Neural progenitor cell (in vitro differentiated cells): ENCODE measurements around the gene PARP14. TPM values are rescaled to one million over a fixed set of nuclear protein-coding genes. Genes with fewer than 3 reads are reported as not detected.

Source experiments
- DNase-seq: peaks from one replicate; pipeline ENCODE4 v3.0.0-alpha.2; 2016; ENCODE audit warnings: low spot score
- H2AFZ ChIP-seq: fragments of 200-600 bp; sonication (generic); replicated peaks from 2 replicates; pipeline ENCODE4 v1.6.1; 2016; ENCODE audit warnings: antibody characterized with exemption
- H3F3A ChIP-seq: fragments of 200-600 bp; sonication (generic); 2 replicates; pipeline ENCODE4 v1.6.1; 2016; ENCODE audit warnings: antibody characterized with exemption, low read depth
- H3K27ac ChIP-seq: fragments of 200-600 bp; sonication (generic); 2 replicates; pipeline ENCODE4 v1.5.1; 2016; ENCODE audit warnings: mild to moderate bottlenecking
- H3K27me3 ChIP-seq: fragments of 200-600 bp; sonication (generic); 2 replicates; pipeline ENCODE4 v1.6.1; 2016; ENCODE audit warnings: mild to moderate bottlenecking, moderate library complexity
- H3K36me3 ChIP-seq: fragments of 200-600 bp; sonication (generic); 2 replicates; pipeline ENCODE4 v1.5.1; 2016
- H3K4me1 ChIP-seq: fragments of 200-600 bp; sonication (generic); 2 replicates; pipeline ENCODE4 v1.6.1; 2016; ENCODE audit warnings: mixed run types
- H3K4me2 ChIP-seq: fragments of 200-600 bp; sonication (generic); 2 replicates; pipeline ENCODE4 v1.6.1; 2016
- H3K4me3 ChIP-seq: fragments of 200-600 bp; sonication (generic); 2 replicates; pipeline ENCODE4 v1.5.1; 2016
- H3K79me2 ChIP-seq: fragments of 200-600 bp; sonication (generic); 2 replicates; pipeline ENCODE4 v1.6.1; 2016; ENCODE audit warnings: low read depth
- H3K9ac ChIP-seq: fragments of 200-600 bp; sonication (generic); 2 replicates; pipeline ENCODE4 v1.6.1; 2016
- H3K9me3 ChIP-seq: fragments of 200-600 bp; sonication (generic); 2 replicates; pipeline ENCODE4 v1.5.1; 2016; ENCODE audit warnings: low read depth
- H4K20me1 ChIP-seq: fragments of 200-600 bp; sonication (generic); 2 replicates; pipeline ENCODE4 v1.6.1; 2016; ENCODE audit warnings: low read depth
- H3K27ac Mint-ChIP-seq: 3 replicates; pipeline ENCODE4 v1.8.0; 2021; ENCODE audit warnings: mixed read lengths
- H3K27me3 Mint-ChIP-seq: 2 replicates; pipeline ENCODE4 v1.8.0; 2022; ENCODE audit warnings: low read depth, mild to moderate bottlenecking, inconsistent platforms, moderate library complexity, mixed read lengths; ENCODE audit not compliant: insufficient read depth
- H3K36me3 Mint-ChIP-seq: 3 replicates; pipeline ENCODE4 v1.8.0; 2021; ENCODE audit warnings: mixed read lengths
- H3K4me1 Mint-ChIP-seq: 3 replicates; pipeline ENCODE4 v1.8.0; 2021; ENCODE audit warnings: mixed read lengths
- H3K4me3 Mint-ChIP-seq: 3 replicates; pipeline ENCODE4 v1.8.0; 2021; ENCODE audit warnings: mild to moderate bottlenecking, moderate library complexity, mixed read lengths
- H3K9me3 Mint-ChIP-seq: 3 replicates; pipeline ENCODE4 v1.8.0; 2020; ENCODE audit warnings: mixed read lengths
- EZH2 ChIP-seq: fragments of 200-600 bp; sonication (generic); IDR thresholded peaks from 2 replicates; pipeline ENCODE4 v1.6.1; 2017; ENCODE audit warnings: antibody characterized with exemption, mild to moderate bottlenecking, moderate library complexity
- EZH2phosphoT487 ChIP-seq: fragments of 200-600 bp; sonication (generic); IDR thresholded peaks from 2 replicates; pipeline ENCODE4 v1.6.1; 2017; ENCODE audit warnings: antibody characterized with exemption
- total RNA-seq: library from RNA; depleted of rRNA; stranded (reverse); fragments of >200 nt; gene quantifications from 2 replicates; pipeline ENCODE4 v1.2.3, GENCODE V29; 2015; ENCODE audit warnings: low replicate concordance
- TF ChIP-seq, protein P1 (sequence below): fragments of 200-600 bp; sonication (generic); IDR thresholded peaks from 2 replicates; pipeline ENCODE4 v1.5.1; 2017; ENCODE audit warnings: antibody characterized with exemption, mild to moderate bottlenecking

PARP14 gene
- total RNA-seq, 1 donor from 2014 or later: 6.1 TPM

DNA sequence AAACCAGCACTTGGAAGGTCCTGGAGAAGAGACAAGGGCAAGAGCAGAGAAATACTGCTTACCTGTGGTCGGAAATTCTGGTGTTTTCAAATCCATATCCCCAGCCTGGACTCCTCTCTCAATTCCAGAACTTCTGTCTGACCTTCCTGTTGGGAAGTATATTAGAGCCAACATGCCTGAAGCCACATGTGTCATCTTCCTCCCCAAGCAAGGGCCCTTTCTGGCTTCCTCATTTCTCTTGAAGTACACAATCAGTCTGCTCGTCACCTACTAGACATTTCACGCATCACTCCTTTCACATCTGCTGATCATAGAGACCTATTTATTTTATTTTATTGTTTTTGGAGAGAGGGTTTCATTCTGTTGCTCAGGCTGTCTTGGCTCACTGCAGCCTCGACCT, 8.4 kb downstream of the PARP14 start:
- no peaks in the 10 kb centered on the region for H3K9me3 ChIP-seq
- H3K36me3 Mint-ChIP-seq: no peaks in the 10 kb centered on the region

DNA sequence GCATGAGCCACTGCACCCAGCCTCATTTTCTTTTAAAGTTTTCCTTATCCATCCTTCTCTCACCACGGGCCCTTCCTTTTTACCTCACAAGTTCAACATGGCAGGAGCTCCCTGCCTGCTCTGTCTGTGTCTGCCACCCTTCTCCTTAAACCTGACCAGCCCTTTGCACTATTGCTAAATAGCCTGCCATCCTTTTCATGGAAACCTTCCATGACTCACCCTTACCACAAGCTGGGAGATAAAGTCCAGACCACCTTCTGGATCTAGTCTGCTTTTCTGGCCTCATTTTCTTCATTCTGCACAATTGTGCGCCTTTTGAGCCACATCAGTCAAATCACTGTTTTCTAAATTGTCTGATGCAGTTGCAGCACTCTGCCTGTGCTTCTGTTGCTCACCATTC, 8.9 kb downstream of the PARP14 start:
- Histone ChIP-seq H4K20me1 (no peaks in the 10 kb centered on the region), H3K79me2 (no peaks in the 10 kb centered on the region), H3F3A (no peaks in the 10 kb centered on the region), H3K27me3 (no peaks in the 10 kb centered on the region), H3K36me3 (no peaks in the 10 kb centered on the region), H3K27ac (no peak overlapping the region), H3K9me3 (no peaks in the 10 kb centered on the region), H3K4me1 (no peaks in the 10 kb centered on the region), H3K9ac (no peak overlapping the region), H2AFZ (no peak overlapping the region), H3K4me2 (no peak overlapping the region), H3K4me3 (no peak overlapping the region)
- H3K9me3 Mint-ChIP-seq: no peaks in the 10 kb centered on the region
- H3K27ac Mint-ChIP-seq: no peak overlapping the region
- H3K4me3 Mint-ChIP-seq: no peak overlapping the region
- H3K4me1 Mint-ChIP-seq: no peaks in the 10 kb centered on the region
- DNase-seq: no peak
- TF ChIP-seq EZH2phosphoT487 (no peak), EZH2 (no peak)
- TF ChIP-seq, protein P1, sequence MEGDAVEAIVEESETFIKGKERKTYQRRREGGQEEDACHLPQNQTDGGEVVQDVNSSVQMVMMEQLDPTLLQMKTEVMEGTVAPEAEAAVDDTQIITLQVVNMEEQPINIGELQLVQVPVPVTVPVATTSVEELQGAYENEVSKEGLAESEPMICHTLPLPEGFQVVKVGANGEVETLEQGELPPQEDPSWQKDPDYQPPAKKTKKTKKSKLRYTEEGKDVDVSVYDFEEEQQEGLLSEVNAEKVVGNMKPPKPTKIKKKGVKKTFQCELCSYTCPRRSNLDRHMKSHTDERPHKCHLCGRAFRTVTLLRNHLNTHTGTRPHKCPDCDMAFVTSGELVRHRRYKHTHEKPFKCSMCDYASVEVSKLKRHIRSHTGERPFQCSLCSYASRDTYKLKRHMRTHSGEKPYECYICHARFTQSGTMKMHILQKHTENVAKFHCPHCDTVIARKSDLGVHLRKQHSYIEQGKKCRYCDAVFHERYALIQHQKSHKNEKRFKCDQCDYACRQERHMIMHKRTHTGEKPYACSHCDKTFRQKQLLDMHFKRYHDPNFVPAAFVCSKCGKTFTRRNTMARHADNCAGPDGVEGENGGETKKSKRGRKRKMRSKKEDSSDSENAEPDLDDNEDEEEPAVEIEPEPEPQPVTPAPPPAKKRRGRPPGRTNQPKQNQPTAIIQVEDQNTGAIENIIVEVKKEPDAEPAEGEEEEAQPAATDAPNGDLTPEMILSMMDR: no peak
- no peaks in the 10 kb centered on the region for H3K27me3 Mint-ChIP-seq
- H3K36me3 Mint-ChIP-seq: no peaks in the 10 kb centered on the region

More for the DNA sequence above, 8.4 kb downstream of the PARP14 start:
- Mint-ChIP-seq H3K4me3 (no peak overlapping the region), H3K4me1 (no peaks in the 10 kb centered on the region), H3K27me3 (no peaks in the 10 kb centered on the region), H3K27ac (no peak overlapping the region), H3K9me3 (no peaks in the 10 kb centered on the region)
- H3F3A ChIP-seq: no peaks in the 10 kb centered on the region
- H3K4me2 ChIP-seq: no peak overlapping the region
- no peak overlapping the region for H3K9ac ChIP-seq
- no peak overlapping the region for H3K27ac ChIP-seq
- no peaks in the 10 kb centered on the region for H3K79me2 ChIP-seq
- H2AFZ ChIP-seq: no peak overlapping the region
- H3K27me3 ChIP-seq: no peaks in the 10 kb centered on the region
- H3K4me1 ChIP-seq: no peaks in the 10 kb centered on the region
- no peaks in the 10 kb centered on the region for H3K36me3 ChIP-seq
- TF ChIP-seq, protein P1: no peak
- TF ChIP-seq EZH2phosphoT487 (no peak), EZH2 (no peak)
- no peak for DNase-seq
- H3K4me3 ChIP-seq: no peak overlapping the region
- H4K20me1 ChIP-seq: no peaks in the 10 kb centered on the region

DNA sequence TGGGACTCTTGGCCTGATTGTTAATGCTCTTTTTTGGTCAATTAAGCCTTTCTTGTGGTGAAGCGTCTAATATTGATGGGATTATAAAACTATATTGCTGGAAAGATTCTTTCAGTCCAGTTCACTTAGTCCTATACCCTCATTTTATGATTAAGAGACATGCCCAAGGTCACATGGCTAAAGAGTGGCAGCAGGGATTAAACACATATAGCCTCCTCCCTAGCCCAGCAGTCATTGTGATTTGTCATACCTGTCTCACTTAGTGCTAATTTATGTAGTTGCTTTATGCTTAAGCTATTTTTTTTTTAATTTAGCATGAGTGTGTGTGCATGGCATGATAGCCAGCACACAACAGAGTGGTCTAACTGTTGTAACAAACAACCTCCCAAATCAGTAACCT, 9.5 kb downstream of the PARP14 start:
- Histone ChIP-seq H3K9ac (no peak overlapping the region), H3K4me1 (no peaks in the 10 kb centered on the region), H3K9me3 (no peaks in the 10 kb centered on the region), H3K27ac (no peak overlapping the region), H3K36me3 (no peaks in the 10 kb centered on the region), H3K4me3 (no peak overlapping the region), H3K79me2 (no peaks in the 10 kb centered on the region), H3F3A (no peaks in the 10 kb centered on the region), H4K20me1 (no peaks in the 10 kb centered on the region), H3K4me2 (no peak overlapping the region), H2AFZ (no peak overlapping the region), H3K27me3 (no peaks in the 10 kb centered on the region)
- TF ChIP-seq EZH2: no peak
- no peak for TF ChIP-seq EZH2phosphoT487
- TF ChIP-seq, protein P1: no peak
- H3K9me3 Mint-ChIP-seq: no peaks in the 10 kb centered on the region
- no peaks in the 10 kb centered on the region for H3K4me1 Mint-ChIP-seq
- no peak for DNase-seq
- H3K27me3 Mint-ChIP-seq: no peaks in the 10 kb centered on the region
- no peak overlapping the region for H3K4me3 Mint-ChIP-seq
- no peaks in the 10 kb centered on the region for H3K36me3 Mint-ChIP-seq
- no peak overlapping the region for H3K27ac Mint-ChIP-seq

DNA sequence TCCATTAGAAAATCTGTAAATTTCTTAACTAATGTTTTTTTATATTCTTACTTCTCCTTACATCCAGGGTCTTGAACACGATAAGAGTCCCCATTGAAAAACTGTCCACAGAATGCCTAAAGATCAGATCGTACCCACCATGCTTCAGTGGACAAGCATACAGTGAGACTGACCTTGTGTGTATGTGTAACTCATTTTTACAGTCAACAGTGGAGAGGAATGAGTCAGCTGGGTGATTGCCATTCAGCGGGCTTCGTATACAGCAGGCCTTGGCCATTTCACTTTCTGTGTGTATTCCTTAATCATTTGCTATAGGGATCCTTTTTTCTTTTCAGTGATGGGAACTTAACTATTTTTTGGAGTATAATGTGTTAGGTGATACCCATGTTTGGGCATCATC, 10.6 kb downstream of the PARP14 start:
- Histone ChIP-seq H3K4me2 (no peak overlapping the region), H3K27ac (no peak overlapping the region), H3K4me1 (no peaks in the 10 kb centered on the region), H4K20me1 (no peaks in the 10 kb centered on the region), H3K9ac (no peak overlapping the region), H3K9me3 (no peaks in the 10 kb centered on the region), H3K4me3 (no peak overlapping the region), H3K79me2 (no peaks in the 10 kb centered on the region), H3F3A (no peaks in the 10 kb centered on the region), H2AFZ (no peak overlapping the region), H3K36me3 (no peaks in the 10 kb centered on the region), H3K27me3 (no peaks in the 10 kb centered on the region)
- H3K4me1 Mint-ChIP-seq: no peaks in the 10 kb centered on the region
- no peaks in the 10 kb centered on the region for H3K27me3 Mint-ChIP-seq
- H3K36me3 Mint-ChIP-seq: no peaks in the 10 kb centered on the region
- H3K4me3 Mint-ChIP-seq: no peak overlapping the region
- TF ChIP-seq, protein P1: no peak
- TF ChIP-seq EZH2phosphoT487: no peak
- no peak for TF ChIP-seq EZH2
- H3K27ac Mint-ChIP-seq: no peak overlapping the region
- no peaks in the 10 kb centered on the region for H3K9me3 Mint-ChIP-seq
- no peak for DNase-seq
